DMS153 (cell line): Measurements from ENCODE around the gene TMEM91.

Experiments used
- DNase-seq: peaks from one replicate; lab custom pipeline; 2025; lab: John Stamatoyannopoulos, UW

Gene TMEM91

DNA sequence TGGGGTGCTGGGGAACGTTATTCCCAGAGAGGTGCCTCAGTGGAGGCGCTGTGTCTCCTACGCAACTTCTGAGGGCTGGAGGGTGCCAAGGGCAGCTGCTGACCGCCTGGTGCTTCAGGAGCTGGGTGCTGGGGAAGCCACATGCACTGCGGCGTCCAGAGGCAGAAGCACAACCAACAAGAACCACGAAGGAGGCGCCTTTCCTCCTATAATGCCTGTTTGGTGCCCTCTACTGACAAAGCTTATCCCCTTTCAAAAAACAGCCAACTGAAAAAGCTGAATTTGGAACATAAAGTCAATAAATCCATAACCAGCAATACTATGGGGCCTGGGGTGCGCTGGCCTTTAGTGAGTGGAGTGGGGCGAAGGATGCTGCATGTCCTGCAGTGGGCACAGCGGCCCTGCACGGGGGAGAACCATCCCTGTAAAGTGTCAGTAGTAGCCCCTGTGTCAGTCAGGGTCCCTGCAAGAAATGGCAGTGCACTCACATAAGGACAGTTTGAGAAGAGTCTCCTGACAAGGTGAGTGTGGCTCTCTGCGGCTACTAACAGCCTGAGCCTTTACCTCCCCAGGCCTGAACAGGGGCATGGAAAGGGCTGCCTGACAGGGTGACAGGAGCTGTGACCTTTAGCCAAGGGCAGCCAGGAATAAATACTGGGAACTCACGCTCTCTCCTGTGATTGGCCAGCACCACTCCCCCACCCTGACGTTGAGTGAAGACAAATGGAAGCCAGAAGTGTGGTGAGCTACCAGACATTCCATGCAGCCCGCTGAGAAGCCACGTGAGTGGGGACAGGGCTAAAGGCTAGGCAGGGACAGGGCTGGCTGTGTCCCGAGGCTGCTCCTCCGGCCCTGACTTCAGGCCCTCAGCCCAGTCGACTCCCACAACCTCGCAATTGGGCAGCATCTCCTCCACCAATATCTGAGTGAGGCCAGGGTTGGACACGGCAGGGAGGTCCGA, 55.4 kb downstream of the TMEM91 start:
- no peak for DNase-seq

GRCh38 chr19:41433171-41433570, 56.8 kb downstream of the TMEM91 start:
- DNase-seq = no peak
